ENCODE results near the gene SLC6A12. TPM values are rescaled to one million over a fixed set of nuclear protein-coding genes. Genes with fewer than 3 reads are reported as not detected.
A peak's percentile ranks its signal among the peaks of the same experiment; 100 is the strongest.

SLC6A12 gene
- total RNA-seq, 6 donors from 2014 or later, result 2.4 to 11.2 (median 7.0) TPM

DNA sequence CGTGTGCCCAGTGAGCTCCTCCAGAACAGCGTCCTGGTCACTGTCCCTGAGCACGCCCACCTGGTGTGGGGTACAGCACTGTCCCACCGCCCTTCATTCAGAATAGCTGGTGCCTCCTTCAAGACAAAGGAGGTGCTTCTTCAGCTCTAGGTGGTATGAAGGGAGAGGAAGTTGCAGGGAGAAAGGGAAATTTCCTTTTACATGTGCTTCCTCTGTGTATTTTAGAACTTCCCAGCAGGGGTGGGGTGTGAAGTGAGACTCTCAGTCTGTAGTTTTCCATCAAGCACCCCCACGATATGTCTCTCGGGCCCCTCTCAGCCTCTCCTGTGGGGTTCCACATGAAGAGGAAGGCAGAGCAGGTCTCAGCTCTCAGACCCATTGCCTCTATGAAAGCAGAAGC lies 1.2 kb upstream of the SLC6A12 start:
- no peak for TF ChIP-seq POLR2A (IDR thresholded peaks at IDR 0.05)
- no peak for TF ChIP-seq EP300 (IDR thresholded peaks at IDR 0.05)
- TF ChIP-seq, protein P1, sequence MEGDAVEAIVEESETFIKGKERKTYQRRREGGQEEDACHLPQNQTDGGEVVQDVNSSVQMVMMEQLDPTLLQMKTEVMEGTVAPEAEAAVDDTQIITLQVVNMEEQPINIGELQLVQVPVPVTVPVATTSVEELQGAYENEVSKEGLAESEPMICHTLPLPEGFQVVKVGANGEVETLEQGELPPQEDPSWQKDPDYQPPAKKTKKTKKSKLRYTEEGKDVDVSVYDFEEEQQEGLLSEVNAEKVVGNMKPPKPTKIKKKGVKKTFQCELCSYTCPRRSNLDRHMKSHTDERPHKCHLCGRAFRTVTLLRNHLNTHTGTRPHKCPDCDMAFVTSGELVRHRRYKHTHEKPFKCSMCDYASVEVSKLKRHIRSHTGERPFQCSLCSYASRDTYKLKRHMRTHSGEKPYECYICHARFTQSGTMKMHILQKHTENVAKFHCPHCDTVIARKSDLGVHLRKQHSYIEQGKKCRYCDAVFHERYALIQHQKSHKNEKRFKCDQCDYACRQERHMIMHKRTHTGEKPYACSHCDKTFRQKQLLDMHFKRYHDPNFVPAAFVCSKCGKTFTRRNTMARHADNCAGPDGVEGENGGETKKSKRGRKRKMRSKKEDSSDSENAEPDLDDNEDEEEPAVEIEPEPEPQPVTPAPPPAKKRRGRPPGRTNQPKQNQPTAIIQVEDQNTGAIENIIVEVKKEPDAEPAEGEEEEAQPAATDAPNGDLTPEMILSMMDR (IDR thresholded peaks at IDR 0.05), result no peak
- no peak for TF ChIP-seq POLR2AphosphoS5 (IDR thresholded peaks at IDR 0.05)
- ATAC-seq (ENCODE audit: low FRiP score in 2 of 2) (no peak), DNase-seq (no peak)
- WGBS, 2 donors, result 71 to 86% methylated on average over 3 to 6 of the region's 6 CpGs
- peaks cover 12 to 23% (median 17%) of the 10 kb centered on the region in 4 donors for H3K4me1 ChIP-seq
- H3K36me3 ChIP-seq, result no peaks in the 10 kb centered on the region
- H3K4me3 ChIP-seq, result no peak overlapping the region
- H3K27ac ChIP-seq, result no peak overlapping the region
- H3K9me3 ChIP-seq, result no peaks in the 10 kb centered on the region
- no peaks in the 10 kb centered on the region for H3K27me3 ChIP-seq

DNA sequence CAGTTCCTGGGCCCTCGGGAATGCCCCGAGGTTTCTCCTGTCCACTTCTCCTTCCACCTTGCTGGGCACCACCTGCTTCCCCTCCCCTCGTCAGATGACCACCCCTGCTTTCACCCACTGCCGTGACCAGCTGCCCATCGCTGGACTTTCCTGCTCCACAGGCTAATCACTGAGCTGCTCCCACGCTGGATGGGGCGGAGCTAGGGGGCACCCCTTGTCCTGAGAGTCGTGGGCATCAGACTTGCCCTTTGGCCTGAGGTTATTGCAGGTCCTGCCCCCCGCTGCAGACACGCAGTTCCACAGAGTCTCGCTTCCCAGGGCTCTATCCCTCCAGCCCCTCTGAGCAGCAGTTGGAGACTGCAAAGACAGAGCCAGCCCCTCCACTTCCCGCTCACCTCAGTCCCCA lies 427 bp downstream of the SLC6A12 start:
- Histone ChIP-seq H3K4me1 (peaks cover 12 to 23% (median 16%) of the 10 kb centered on the region in 4 donors), H3K27me3 (no peaks in the 10 kb centered on the region), H3K36me3 (no peaks in the 10 kb centered on the region), H3K27ac (no peak overlapping the region), H3K4me3 (peak overlapping the region in 3 of 4 donors; percentile 10 to 34 (median 21)), H3K9me3 (no peaks in the 10 kb centered on the region)
- ATAC-seq (ENCODE audit: low FRiP score in 2 of 2) (peak; percentile 8 to 23), DNase-seq (no peak)
- TF ChIP-seq POLR2A (IDR thresholded peaks at IDR 0.05) (no peak), EP300 (IDR thresholded peaks at IDR 0.05) (no peak), POLR2AphosphoS5 (IDR thresholded peaks at IDR 0.05) (no peak)
- TF ChIP-seq, protein P1 (IDR thresholded peaks at IDR 0.05), result no peak
- WGBS, 2 donors, result 39 to 50% methylated on average over 9 to 12 of the region's 12 CpGs

DNA sequence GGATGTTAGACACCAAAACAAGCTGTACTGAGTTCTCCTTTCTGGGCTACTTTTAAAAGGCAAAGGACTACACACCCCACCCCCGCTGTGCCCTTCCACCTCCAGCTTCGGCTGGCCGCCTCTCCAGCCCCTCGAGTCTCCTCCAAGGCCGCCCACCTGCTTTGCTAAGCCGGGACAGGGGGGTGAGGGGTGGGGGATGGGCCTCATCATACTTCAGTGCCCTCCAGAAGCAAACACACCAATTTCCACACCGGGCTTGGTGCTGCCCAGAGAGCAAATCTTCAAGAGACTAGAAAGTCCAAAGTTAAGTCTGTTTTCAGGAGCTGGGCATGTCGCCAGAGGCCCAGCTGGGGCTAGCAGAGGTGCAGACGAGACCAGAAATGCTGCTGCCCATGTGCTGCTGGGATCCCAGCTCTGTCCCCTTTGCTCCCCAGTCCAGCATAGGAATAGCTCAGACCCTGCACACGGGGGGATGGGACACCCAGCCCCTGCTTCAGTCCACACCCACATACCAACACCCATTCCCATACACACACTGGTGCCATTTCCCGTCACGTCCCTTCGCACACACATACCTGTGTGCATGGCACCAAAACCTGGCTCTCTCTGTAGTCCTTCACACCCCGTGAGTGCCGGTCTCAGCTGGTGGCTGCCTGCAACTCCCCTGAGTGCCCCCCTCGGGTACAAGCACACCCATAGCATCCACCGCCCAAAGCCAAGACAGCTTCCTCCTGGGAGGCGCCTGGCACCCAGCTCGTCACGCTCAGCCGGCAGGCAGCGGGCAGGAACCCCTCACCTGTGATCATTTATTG lies 1.0 kb downstream of the SLC6A12 start:
- Histone ChIP-seq H3K4me3 (peak overlapping the region in 3 of 4 donors; percentile 10 to 34 (median 21)), H3K27me3 (no peaks in the 10 kb centered on the region), H3K4me1 (peaks cover 12 to 23% (median 16%) of the 10 kb centered on the region in 4 donors), H3K27ac (peak overlapping the region; percentile 34 to 72 (median 56)), H3K9me3 (no peaks in the 10 kb centered on the region), H3K36me3 (no peaks in the 10 kb centered on the region)
- ATAC-seq (ENCODE audit: low FRiP score in 2 of 2) (peak; percentile 32 to 68), DNase-seq (peak in 1 of 2 donors; percentile 43)
- WGBS, 2 donors, result 42 to 46% methylated on average over 10 to 22 of the region's 22 CpGs
- TF ChIP-seq POLR2AphosphoS5 (IDR thresholded peaks at IDR 0.05), result no peak
- TF ChIP-seq POLR2A (IDR thresholded peaks at IDR 0.05), result no peak
- TF ChIP-seq EP300 (IDR thresholded peaks at IDR 0.05), result peak in 1 of 4 donors; percentile 12
- TF ChIP-seq, protein P1 (IDR thresholded peaks at IDR 0.05), result no peak

DNA sequence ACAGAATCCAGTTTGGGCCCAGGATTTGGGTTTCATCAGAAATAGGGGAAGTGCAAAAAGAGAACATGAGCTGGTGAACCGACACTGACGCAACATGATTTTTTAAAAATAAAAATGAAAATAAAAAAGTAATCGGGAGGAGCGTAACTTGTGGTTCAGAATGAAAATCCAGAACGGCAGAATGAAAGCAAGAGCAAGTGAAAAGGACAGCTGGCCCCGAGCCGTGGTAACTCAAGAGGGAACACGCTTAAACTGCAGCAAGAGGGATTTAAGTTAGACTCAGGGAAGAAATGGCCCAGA lies 1.6 kb downstream of the SLC6A12 start:
- Histone ChIP-seq H3K27me3 (no peaks in the 10 kb centered on the region), H3K27ac (peak overlapping the region; percentile 34 to 72 (median 56)), H3K36me3 (no peaks in the 10 kb centered on the region), H3K4me1 (peaks cover 12 to 23% (median 16%) of the 10 kb centered on the region in 4 donors), H3K4me3 (peak overlapping the region in 3 of 4 donors; percentile 10 to 34 (median 21)), H3K9me3 (no peaks in the 10 kb centered on the region)
- DNase-seq (no peak), ATAC-seq (ENCODE audit: low FRiP score in 2 of 2) (peak in 1 of 2 donors; percentile 37)
- no peak for TF ChIP-seq POLR2A (IDR thresholded peaks at IDR 0.05)
- 56 to 58% methylated on average over 8 of the region's 8 CpGs for WGBS, 2 donors

DNA sequence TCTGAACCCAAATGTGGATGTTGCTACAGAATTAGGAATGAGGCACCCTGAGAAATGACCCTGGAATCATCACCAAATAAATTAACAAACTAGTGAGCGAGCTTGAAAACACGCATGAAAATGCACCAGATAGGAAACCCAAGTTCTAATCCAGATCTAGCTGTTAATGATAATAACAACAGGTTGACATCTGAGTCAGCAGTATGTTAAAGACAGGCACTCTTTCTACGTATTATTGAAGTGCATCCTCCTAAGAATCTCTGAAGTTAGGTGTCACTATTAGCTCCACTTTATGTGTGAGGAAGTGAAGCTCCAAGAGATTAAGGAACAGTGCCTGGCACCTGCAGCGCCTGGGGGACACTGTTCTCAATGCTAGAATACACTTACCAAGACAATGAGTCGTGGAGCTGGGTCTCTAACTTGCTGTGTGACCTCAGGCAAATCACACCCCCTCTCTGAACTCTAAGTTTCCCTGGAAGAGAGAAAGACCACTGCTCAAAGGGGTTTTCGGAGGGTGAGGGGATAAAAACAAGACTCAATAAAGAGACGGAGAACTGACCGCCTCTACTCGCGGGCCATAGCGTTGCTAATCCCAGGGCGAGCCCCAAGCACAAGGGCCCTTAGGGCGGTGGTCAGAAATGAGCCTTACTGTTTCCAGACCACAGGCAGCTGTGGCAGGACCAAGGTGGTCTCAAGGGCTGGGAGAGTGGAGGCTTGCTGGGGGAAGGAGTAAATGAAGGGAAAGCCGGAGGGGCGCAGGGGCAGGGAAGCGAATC lies 2.1 kb downstream of the SLC6A12 start:
- Histone ChIP-seq H3K27me3 (no peaks in the 10 kb centered on the region), H3K36me3 (no peaks in the 10 kb centered on the region), H3K4me3 (peak overlapping the region in 1 of 4 donors; percentile 34), H3K4me1 (peaks cover 12 to 23% (median 16%) of the 10 kb centered on the region in 4 donors), H3K9me3 (no peaks in the 10 kb centered on the region), H3K27ac (peak overlapping the region in 1 of 4 donors; percentile 72)
- DNase-seq (no peak), ATAC-seq (ENCODE audit: low FRiP score in 2 of 2) (no peak)
- 83 to 85% methylated on average over 16 of the region's 16 CpGs for WGBS, 2 donors
- no peak for TF ChIP-seq POLR2AphosphoS5 (IDR thresholded peaks at IDR 0.05)
- TF ChIP-seq, protein P1 (IDR thresholded peaks at IDR 0.05), result no peak
- no peak for TF ChIP-seq EP300 (IDR thresholded peaks at IDR 0.05)
- TF ChIP-seq POLR2A (IDR thresholded peaks at IDR 0.05), result no peak
